ENCODE results near the gene CTF1.

DNA sequence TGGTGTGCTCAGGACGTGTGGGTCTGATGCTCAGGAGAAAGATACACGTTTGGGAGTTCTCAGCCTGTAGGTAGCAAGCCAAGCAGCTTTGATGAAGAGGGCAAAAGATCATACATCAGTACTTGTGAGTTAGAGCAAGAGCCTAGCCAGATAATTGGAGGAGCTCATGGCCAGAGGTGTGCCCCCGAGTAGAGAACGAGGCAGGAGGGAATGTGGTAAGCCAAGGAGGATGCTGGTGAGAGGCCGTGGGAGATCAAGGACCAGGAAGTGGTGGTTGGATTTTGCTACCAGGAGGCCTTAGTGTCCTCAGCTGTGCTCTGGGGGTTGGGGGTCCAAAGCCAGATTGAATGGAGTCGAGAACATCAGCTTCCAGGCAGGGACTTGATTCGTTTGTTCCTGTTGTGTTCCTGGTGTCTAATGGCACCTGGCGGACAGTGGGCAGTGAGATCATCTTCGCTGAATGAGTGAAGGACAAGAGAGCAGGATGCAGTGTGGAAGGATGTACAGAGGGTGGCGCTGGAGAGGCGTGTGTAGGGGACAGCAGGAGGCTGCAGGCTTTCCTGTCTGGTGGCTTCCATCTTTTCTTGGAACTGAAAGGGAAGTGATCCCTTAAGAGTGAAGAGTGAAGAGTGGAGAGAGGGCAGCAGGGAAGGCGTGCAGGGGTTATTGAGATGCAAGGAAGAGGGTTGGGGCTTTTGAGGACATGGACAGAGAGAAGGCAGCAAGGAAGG is 38.6 kb downstream of the CTF1 start:
- TF ChIP-seq ELF1 (IDR thresholded peaks at IDR 0.05; ENCODE audit: borderline replicate concordance, low read depth) = no peak
- TF ChIP-seq, protein P1, sequence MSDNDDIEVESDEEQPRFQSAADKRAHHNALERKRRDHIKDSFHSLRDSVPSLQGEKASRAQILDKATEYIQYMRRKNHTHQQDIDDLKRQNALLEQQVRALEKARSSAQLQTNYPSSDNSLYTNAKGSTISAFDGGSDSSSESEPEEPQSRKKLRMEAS (IDR thresholded peaks at IDR 0.05) = no peak
- TF ChIP-seq, protein P2, sequence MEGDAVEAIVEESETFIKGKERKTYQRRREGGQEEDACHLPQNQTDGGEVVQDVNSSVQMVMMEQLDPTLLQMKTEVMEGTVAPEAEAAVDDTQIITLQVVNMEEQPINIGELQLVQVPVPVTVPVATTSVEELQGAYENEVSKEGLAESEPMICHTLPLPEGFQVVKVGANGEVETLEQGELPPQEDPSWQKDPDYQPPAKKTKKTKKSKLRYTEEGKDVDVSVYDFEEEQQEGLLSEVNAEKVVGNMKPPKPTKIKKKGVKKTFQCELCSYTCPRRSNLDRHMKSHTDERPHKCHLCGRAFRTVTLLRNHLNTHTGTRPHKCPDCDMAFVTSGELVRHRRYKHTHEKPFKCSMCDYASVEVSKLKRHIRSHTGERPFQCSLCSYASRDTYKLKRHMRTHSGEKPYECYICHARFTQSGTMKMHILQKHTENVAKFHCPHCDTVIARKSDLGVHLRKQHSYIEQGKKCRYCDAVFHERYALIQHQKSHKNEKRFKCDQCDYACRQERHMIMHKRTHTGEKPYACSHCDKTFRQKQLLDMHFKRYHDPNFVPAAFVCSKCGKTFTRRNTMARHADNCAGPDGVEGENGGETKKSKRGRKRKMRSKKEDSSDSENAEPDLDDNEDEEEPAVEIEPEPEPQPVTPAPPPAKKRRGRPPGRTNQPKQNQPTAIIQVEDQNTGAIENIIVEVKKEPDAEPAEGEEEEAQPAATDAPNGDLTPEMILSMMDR (IDR thresholded peaks at IDR 0.05 in 2 of 3, conservative IDR thresholded peaks at IDR 0.05 in 1 of 3; ENCODE audit: borderline replicate concordance in 1 of 3, insufficient read depth in 1 of 3, low read depth in 2 of 3, low read length in 2 of 3) = peak in 2 of 3 experiments; percentile 70 to 76; a peak in 5 of 6 replicates

Data from HCT116 (cell line).